HG02588 (cell line): ENCODE data around the gene INPP5D.
"Not testable (repeated sequence)": the region's sequence is repeated elsewhere in the genome, so short reads cannot be mapped to it uniquely, and the experiment has no call there.

Source experiments
- ATAC-seq: cut with Tn5 transposase; IDR thresholded peaks from one replicate; pipeline ENCODE4 v1.9.1; 2021; ENCODE audit warnings: mild to moderate bottlenecking, moderate library complexity; ENCODE audit not compliant: unreplicated experiment

Gene INPP5D

DNA sequence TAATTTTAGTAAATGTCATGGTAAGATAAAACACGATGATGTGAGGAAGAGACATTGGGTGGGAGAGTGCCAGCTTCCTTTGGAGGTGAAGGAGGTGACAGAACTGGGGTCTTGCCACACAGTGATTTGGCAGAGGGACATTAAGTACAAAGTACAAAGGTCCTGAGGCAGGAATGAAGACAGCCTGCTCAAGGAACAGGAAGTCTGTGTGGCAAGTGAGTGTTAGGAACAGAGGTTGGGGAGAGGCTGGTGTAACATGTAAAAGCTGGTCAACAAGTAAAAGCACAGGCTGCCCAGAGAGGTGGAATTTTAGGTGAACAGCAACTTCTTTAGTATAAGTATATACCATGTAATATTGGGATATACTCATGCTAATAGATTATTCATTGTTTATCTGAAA lies 73.1 kb downstream of the INPP5D start:
- ATAC-seq: no peak

DNA sequence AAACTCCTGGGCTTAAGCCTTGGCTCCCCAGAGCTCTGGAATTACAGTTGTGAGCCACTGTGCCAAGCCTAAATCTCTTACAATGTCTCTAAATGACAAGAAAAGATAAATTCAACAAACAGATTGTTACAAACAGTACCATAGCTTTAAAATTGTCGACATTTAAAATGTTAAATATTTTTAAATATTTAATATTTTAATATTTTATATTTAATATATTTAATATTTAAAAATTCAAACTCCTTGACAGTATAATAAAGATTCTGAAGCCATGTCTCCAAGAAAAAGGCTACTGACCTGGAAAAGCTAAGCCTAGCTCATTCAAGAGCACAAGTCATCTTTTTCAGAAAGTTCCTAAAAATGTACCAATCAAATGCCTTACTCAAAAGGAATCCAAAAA lies 75.3 kb downstream of the INPP5D start:
- ATAC-seq: no peak

DNA sequence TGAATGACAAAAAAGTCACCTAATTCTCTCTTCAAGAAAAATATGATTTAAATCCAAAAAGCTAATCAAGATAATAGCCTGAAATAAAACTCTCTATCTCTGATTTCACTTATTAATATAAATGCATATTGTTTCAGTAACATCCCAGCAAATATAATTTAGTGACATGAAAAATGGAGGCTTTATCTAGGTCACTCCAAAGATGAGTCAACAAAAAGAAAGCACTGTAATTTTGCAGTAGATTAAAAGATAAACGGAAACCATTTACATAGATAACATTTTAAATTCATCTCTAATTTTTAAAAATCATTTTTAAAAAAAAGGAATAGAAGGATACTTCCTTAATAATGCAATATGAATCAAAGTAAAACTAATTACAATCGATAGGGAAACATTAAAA lies 76.9 kb downstream of the INPP5D start:
- no peak for ATAC-seq

DNA sequence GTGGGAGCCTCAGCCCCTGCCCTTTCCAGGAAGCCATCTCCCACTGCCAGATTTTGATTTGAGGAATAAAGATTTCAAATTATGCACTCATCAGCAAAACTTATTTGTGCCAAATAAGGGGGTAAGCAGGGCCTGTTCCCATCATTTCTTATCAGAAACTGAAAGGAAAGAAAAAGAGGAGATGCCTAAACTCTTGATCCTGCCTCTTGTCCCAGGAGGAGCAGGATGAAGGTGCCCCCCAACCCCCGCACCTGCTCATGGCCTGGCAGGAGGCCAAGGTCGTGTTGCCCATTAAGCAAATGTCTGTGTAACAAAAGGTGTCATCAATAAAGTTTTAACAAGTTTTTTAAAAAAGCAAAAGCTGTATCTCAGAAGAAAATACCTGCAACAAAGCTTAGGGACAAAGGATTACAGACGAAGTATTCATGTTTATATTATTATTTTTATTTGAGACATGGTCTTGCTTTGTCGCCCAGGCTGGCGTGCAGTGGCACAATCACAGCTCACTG lies 80.0 kb downstream of the INPP5D start:
- no peak for ATAC-seq

DNA sequence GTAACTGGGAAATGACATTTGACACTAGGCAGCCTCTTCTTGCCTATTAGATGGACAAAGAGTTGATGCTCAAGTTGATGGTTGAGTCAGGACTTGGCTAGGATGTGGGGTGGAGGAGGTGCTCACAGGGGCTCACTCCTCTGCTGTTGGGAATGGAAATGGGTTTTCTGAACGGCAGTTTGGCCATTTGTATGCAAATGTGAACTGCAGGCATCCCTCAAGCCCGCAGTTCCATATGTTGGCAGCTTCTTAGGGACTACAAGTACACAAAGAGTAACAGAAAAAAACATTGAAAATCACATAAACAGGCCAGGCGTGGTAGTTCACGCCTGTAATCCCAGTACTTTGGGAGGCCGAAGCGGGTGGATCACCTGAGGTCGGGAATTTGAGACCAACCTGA lies 80.8 kb downstream of the INPP5D start:
- ATAC-seq: no peak

GRCh38 chr2:233141901-233142300 lies 81.8 kb downstream of the INPP5D start:
- ATAC-seq: no peak

DNA sequence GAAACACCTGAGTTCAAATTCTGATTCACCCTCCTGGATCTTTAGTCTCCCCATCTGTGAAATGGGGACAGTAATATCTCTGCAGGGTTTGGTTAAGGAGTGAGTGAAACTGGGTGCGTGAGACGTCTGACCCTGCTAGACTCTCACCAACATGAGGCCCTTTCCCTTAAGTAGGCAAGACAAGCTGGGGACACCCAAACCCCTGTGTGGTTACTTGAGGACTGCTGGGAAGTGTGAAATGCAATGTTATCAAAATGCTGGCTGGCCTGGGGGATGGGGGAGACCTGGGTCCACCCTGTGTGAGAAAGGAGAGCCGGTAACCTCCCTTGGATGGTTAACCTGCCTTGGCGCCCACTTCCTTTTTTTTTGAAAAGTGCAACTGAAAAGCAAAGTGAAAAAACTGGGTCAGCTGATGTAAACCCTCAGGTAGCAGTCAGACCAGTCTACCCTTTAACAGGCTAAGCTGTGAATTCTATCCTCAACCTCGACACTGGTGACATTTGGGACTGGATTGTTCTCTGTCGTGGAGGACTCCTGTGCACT lies 82.3 kb downstream of the INPP5D start:
- peak; percentile 74 for ATAC-seq

DNA sequence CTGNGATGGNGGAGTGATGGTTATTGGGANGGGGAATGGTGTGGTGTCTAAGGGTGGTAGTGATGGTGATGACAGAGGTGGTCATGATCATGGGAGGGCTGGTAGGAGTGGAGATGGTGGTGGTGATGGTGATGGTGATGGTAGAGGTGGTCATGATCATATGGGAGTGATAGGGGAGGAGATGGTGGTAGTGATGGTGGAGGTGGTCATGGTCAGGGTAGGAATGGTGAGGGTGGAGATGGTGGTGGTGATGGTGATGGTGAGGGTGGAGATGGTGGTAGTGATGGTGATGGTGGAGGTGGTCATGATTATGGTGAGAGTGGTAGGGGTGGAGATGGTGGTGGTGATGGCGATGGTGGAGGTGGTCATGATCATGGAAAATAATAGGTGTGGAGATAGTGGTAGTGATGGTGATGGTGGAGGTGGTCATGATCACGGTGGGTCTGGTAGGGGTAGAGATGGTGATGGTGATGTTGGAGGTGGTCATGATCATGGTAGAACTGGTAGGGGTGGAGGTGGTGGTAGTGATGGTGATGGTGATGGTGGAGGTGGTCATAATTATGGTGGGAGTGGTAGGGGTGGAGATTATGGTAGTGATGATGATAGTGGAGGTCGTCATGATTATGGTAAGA lies 83.7 kb downstream of the INPP5D start:
- ATAC-seq: no peak

DNA sequence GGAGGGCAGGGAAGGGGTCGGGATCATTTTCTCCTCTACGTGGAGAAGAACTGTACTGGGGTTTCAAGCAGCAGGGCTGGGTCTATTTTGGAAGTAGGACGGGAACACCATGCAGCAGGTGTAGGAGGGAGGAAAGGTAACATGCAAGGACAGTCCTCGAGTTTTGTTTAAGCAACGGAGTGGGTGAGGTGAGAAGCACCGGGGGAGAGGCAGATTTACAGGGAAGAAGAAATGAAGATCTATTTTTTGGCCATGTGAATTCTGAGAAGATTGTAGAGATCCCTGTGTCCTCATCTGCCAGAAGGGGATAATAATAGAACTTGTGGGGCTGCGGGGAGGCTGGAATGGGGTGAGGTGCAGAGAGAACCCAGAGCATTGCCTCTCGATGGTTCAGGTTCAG lies 85.6 kb downstream of the INPP5D start:
- no peak for ATAC-seq

DNA sequence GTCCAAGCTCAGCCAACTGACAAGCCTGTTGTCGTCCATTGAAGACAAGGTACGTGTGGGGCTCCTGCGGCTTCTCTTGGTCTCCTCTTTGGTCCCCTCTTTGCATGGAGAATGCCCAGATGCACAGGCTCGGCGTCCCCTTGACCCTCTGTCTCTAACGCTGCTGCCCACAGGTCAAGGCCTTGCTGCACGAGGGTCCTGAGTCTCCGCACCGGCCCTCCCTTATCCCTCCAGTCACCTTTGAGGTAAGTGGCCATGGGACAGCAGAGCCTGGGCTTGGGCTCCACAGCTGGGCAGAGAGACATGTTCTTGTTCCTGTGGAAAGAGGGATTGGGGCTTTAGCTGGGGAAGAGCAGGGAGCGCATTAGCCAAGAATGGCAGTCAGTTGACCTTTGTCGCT lies 86.1 kb downstream of the INPP5D start:
- no peak for ATAC-seq

- ATAC-seq: no peak
Measured at GRCh38 chr2:233147136-233147828, 87.1 kb downstream of the INPP5D start.

- no peak for ATAC-seq
Measured at GRCh38 chr2:233147829-233148167, 87.7 kb downstream of the INPP5D start.

GRCh38 chr2:233148354-233148753 lies 88.2 kb downstream of the INPP5D start:
- ATAC-seq: no peak

- ATAC-seq: no peak
Measured at GRCh38 chr2:233152541-233152940, 92.4 kb downstream of the INPP5D start.

DNA sequence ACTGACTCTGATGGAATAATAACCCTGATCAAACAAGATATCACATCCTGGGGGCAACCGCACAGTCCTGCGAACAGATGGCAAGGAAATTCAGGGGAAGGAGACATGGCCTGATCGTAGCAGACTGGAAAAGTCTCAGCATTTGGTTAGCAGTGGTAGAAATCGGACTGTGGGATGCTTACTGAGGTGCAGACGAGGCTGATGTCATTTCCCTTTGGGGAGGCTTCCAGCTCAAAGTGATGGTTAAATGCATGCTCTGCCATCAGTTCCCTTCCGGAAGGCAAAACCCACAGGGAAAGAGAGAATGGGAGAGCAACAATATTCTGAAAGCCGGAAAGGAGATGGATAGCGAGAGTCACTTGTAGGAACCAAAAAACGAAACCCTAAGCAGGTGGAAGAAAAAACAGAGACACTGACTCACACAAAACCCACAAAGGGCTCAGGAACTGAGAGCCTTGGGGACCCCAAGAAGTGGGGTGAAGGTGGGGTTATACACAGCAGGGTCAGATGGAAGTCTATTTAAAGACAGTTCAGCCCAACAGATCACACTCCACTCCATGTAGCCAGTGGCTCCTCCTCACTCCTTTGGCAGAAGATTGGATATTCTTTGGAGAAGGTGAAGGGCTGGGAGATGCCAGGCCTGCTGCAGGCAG lies 93.1 kb downstream of the INPP5D start:
- no peak for ATAC-seq

DNA sequence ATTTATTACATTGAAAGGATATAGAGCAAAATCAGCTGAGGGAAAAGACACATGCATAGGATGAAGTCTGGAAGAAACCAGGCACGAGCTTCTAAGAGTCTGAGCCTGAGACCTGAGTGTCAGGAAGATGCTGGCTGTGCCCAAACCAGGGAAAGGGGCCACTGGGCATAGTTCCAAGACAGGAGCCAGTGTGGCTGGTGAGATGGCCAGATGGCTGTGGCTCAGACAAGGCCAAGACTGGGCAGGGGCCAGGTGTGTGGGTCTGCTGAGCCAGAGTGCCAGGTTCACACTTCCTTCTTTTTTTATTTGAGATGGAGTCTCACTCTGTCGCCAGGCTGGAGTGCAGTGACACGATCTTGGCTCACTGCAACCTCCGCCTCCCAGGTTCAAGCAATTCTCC lies 95.9 kb downstream of the INPP5D start:
- no peak for ATAC-seq

DNA sequence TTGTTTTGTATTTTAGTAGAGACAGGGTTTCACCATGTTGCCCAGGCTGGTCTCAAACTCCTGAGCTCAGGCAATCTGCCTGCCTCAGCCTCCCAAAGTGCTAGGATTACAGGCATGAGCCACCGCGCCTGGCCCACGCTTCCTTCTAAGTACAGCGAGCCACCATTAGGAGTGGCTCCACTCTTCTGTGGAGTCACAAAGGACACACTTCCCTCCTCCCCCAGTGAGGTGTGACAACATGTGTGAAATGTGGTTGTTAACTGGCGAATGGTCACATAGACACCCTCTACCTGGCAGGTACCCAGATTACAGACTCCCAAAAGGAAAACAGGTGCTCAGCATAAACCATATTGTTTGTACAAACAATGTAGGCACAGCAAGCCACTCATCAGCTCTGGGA lies 96.3 kb downstream of the INPP5D start:
- not testable (repeated sequence) for ATAC-seq

GRCh38 chr2:233161730-233162129 lies 101.6 kb downstream of the INPP5D start:
- ATAC-seq: no peak

DNA sequence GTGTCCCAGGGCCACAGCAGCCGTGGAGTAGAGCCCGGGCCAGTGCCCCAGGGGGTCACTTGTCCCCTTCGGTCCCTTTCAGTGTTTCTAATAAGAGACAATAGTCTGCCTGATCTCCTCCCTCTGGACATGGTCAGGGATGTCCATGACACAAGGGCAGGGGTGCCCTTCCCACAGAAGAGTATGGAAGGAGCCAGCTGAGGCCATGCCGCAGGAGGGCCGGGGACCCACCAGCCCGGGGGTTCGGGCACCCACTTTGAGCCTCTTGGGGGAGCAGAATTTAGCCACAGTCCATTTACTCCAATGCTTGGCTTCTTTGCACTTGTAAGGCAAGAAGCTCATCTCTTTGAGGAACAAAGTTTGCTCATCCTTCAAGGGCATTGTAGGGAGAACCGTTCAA lies 102.6 kb downstream of the INPP5D start:
- ATAC-seq: no peak

DNA sequence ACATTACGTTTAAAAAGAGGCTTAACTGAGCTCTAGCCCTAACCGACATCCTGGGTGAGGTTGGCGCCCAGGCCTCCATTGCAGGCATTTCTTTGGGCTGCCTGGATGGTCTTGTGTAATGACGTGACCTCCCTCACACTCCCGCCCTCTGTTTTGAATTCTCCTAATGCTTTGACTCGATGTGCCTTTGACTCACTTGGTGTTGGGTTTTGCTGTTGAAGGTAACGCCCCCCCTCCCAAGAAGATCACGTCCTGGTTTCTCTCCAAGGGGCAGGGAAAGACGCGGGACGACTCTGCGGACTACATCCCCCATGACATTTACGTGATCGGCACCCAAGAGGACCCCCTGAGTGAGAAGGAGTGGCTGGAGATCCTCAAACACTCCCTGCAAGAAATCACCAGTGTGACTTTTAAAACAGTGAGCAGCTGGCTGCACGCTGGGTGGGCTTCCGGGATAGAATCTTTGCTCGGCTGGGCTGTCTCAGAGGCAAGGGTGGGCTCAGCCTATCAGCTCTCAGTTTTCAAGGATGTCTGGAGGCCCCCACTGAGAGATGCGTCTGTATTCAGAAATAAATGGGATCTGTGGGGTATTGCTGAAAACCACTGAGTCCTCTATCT lies 103.5 kb downstream of the INPP5D start:
- ATAC-seq: no peak

- ATAC-seq: no peak
Measured at GRCh38 chr2:233164128-233164635, 104.0 kb downstream of the INPP5D start.
